SK-N-SH (cell line): Measurements from ENCODE around the gene HUNK.
A peak's percentile ranks its signal among the peaks of the same experiment; 100 is the strongest.

Source experiments
- CTCF ChIP-seq: fragments of 200-600 bp; sonication (generic); IDR thresholded peaks from 2 replicates; pipeline ENCODE4 v1.6.1; 2017; ENCODE audit warnings: antibody characterized with exemption, mild to moderate bottlenecking, moderate library complexity
- EP300 ChIP-seq, 2 experiments: IDR thresholded peaks; 2 replicates each; pipeline versions ENCODE4 v1.4.0 to v1.6.1; 2012; ENCODE audit warnings: borderline replicate concordance in 1 of 2, low read depth in 1 of 2, low read length in 1 of 2
- NRF1 ChIP-seq: IDR thresholded peaks from 2 replicates; pipeline ENCODE4 v1.6.1; 2012; ENCODE audit warnings: low read depth, mild to moderate bottlenecking, low read length
- POLR2AphosphoS5 ChIP-seq: IDR thresholded peaks from 2 replicates; pipeline ENCODE4 v1.6.1; 2012; ENCODE audit warnings: low read depth, low read length
- RFX5 ChIP-seq: IDR thresholded peaks from 2 replicates; pipeline ENCODE4 v1.6.1; 2012; ENCODE audit warnings: mild to moderate bottlenecking, improper control_type of control experiment, low read length
- SMC3 ChIP-seq: IDR thresholded peaks from 2 replicates; pipeline ENCODE4 v1.6.1; 2012; ENCODE audit warnings: low read depth, low read length, improper control_type of control experiment
- TAF1 ChIP-seq: IDR thresholded peaks from 2 replicates; pipeline ENCODE4 v1.6.1; 2012; ENCODE audit warnings: low read depth, mild to moderate bottlenecking, low read length, moderate library complexity, borderline replicate concordance
- USF1 ChIP-seq: IDR thresholded peaks from 2 replicates; pipeline ENCODE4 v1.4.0; 2012; ENCODE audit warnings: low read depth, borderline replicate concordance
- USF2 ChIP-seq: fragments of 150-350 bp; IDR thresholded peaks from 2 replicates; pipeline ENCODE4 v1.6.1; 2017; ENCODE audit warnings: antibody characterized with exemption, low read length, low read depth, borderline replicate concordance
- ZBTB33 ChIP-seq: IDR thresholded peaks from 2 replicates; pipeline ENCODE4 v1.4.0; 2012; ENCODE audit warnings: low read depth, borderline replicate concordance
- TF ChIP-seq, protein P1 (sequence below): IDR thresholded peaks from 2 replicates; pipeline ENCODE4 v1.4.0; 2012; ENCODE audit warnings: low read depth

- no peak; the same call in 1 of the 2 replicates for TF ChIP-seq NRF1
- TF ChIP-seq TAF1 = no peak
- TF ChIP-seq USF2 = no peak
- TF ChIP-seq CTCF = peak; percentile 85
- TF ChIP-seq EP300 (IDR thresholded peaks at IDR 0.05; ENCODE audit: borderline replicate concordance in 1 of 2, low read depth in 1 of 2, low read length in 1 of 2) = no peak
- TF ChIP-seq ZBTB33 = no peak
- TF ChIP-seq SMC3 = peak; percentile 87
- no peak for TF ChIP-seq USF1
- TF ChIP-seq POLR2AphosphoS5 = no peak
- no peak for TF ChIP-seq RFX5
- TF ChIP-seq, protein P1, sequence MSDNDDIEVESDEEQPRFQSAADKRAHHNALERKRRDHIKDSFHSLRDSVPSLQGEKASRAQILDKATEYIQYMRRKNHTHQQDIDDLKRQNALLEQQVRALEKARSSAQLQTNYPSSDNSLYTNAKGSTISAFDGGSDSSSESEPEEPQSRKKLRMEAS = 0 out of 2 replicates have a peak, but pooled peaks have one; percentile 29
Measured at GRCh38 chr21:31866077-31866511, 6.7 kb upstream of the HUNK start.
